ENCODE data around the gene DTNBP1.
A peak's percentile ranks its signal among the peaks of the same experiment; 100 is the strongest.

The DTNBP1 gene

GRCh38 chr6:15520626-15521203 lies 142.1 kb downstream of the DTNBP1 start:
- DNase-seq (ENCODE audit: low spot score), result no peak
- ChIA-PET POLR2A (ENCODE audit: low non-redundant PET) (no interaction called here), CTCF (no interaction called here)
- no peak overlapping the region for H3K27ac ChIP-seq
- no peak for TF ChIP-seq CTCF (conservative IDR thresholded peaks at IDR 0.05; ENCODE audit: low read depth)

GRCh38 chr6:15519681-15520080 lies 143.1 kb downstream of the DTNBP1 start:
- CTCF ChIA-PET, result no interaction called here
- TF ChIP-seq CTCF (conservative IDR thresholded peaks at IDR 0.05; ENCODE audit: low read depth), result no peak
- POLR2A ChIA-PET (ENCODE audit: low non-redundant PET), result no interaction called here
- H3K27ac ChIP-seq, result peak overlapping the region; percentile 21; the same call in 1 of the 2 replicates
- no peak for DNase-seq (ENCODE audit: low spot score)

- POLR2A ChIA-PET (ENCODE audit: low non-redundant PET), result no interaction called here
- no peak overlapping the region for H3K27ac ChIP-seq
- CTCF ChIA-PET, result no interaction called here
- no peak for TF ChIP-seq CTCF (conservative IDR thresholded peaks at IDR 0.05; ENCODE audit: low read depth)
- DNase-seq (ENCODE audit: low spot score), result no peak
Measured at GRCh38 chr6:15518878-15519277, 143.9 kb downstream of the DTNBP1 start.

- no peak overlapping the region for H3K27ac ChIP-seq
- ChIA-PET CTCF (no interaction called here), POLR2A (ENCODE audit: low non-redundant PET) (no interaction called here)
- DNase-seq (ENCODE audit: low spot score), result no peak
- no peak for TF ChIP-seq CTCF (conservative IDR thresholded peaks at IDR 0.05; ENCODE audit: low read depth)
Measured at GRCh38 chr6:15518057-15518456, 144.8 kb downstream of the DTNBP1 start.

- POLR2A ChIA-PET (ENCODE audit: low non-redundant PET), result no interaction called here
- no peak for TF ChIP-seq CTCF (conservative IDR thresholded peaks at IDR 0.05; ENCODE audit: low read depth)
- CTCF ChIA-PET, result no interaction called here
- H3K27ac ChIP-seq, result no peak overlapping the region
- DNase-seq (ENCODE audit: low spot score), result no peak
Measured at GRCh38 chr6:15517600-15517999, 145.2 kb downstream of the DTNBP1 start.

GRCh38 chr6:15516923-15517560 lies 145.8 kb downstream of the DTNBP1 start:
- POLR2A ChIA-PET (ENCODE audit: low non-redundant PET), result no interaction called here
- CTCF ChIA-PET, result no interaction called here
- DNase-seq (ENCODE audit: low spot score), result no peak
- no peak overlapping the region; the same call in 1 of the 2 replicates for H3K27ac ChIP-seq
- no peak for TF ChIP-seq CTCF (conservative IDR thresholded peaks at IDR 0.05; ENCODE audit: low read depth)

Data from RWPE1 (cell line).